Astrocyte (in vitro differentiated cells and primary cell): Measurements from ENCODE around the gene CLCN1.

ENCODE experiments used
- CTCF ChIP-seq: IDR thresholded peaks from 2 replicates; pipeline ENCODE4 v1.5.1; 2011; ENCODE audit warnings: low read depth, mild to moderate bottlenecking, inconsistent platforms, low read length, moderate library complexity; ENCODE audit not compliant: insufficient read depth
- EZH2 ChIP-seq: IDR thresholded peaks from 2 replicates; pipeline ENCODE4 v1.6.1; 2012; ENCODE audit warnings: mild to moderate bottlenecking, low read length, inconsistent platforms; ENCODE audit not compliant: insufficient read depth

GRCh38 chr7:143383642-143383957 lies 67.7 kb downstream of the CLCN1 start:
- TF ChIP-seq CTCF (no peak), EZH2 (no peak)
